Fibroblast of pulmonary artery (primary cell): ENCODE data around the gene UBXN2A.
A peak's percentile ranks its signal among the peaks of the same experiment; 100 is the strongest.

Source experiments
- DNase-seq: peaks from one replicate; pipeline ENCODE4 v3.0.0-alpha.2; 2010; ENCODE audit warnings: low read depth
- H3K4me3 ChIP-seq: replicated peaks from 2 replicates; pipeline ENCODE4 v1.5.1; 2011; ENCODE audit warnings: low read depth, mild to moderate bottlenecking, control low read depth, low read length, moderate library complexity
- CTCF ChIP-seq: IDR thresholded peaks from 2 replicates; pipeline ENCODE4 v1.5.1; 2011; ENCODE audit warnings: mild to moderate bottlenecking, control low read depth, low read length, inconsistent platforms; ENCODE audit errors: missing control alignments

The UBXN2A gene

GRCh38 chr2:23924589-23925359 is 15.5 kb upstream of the UBXN2A start:
- DNase-seq = no peak
- TF ChIP-seq CTCF = no peak
- H3K4me3 ChIP-seq = peak overlapping the region; percentile 95

DNA sequence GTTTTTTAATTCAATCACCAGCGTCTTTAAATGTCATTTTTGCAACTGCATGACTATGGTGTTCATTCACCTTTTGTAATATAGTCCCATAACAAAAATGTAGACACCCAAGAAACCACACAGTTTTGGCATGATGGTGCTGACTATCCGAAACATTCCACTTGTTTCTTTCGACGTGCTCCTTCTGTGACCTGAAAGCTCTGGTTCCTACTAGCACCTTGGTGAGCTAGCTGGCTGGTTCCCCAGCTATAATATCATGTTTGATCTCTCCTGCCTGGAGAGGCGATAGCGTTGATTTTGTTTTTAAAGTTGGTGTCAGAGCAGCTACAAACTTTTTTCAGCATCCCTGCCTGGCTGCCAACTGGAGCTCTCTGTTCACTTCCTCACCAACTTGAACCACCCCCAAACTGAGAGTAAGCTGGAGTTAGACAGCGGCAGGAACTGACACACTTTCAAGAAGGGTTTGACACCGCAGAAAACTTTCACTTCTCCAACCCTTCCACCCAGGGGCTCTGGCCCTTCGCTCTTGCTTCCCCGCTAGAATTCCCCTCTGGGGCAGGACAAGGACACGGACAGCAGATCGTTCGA is 14.5 kb upstream of the UBXN2A start:
- TF ChIP-seq CTCF = no peak
- peak overlapping the region; percentile 95 for H3K4me3 ChIP-seq
- peak; percentile 64 for DNase-seq

- no peak for DNase-seq
- peak overlapping the region; percentile 95 for H3K4me3 ChIP-seq
These were observed 13.9 kb upstream of the UBXN2A start for GRCh38 chr2:23926290-23926749.

GRCh38 chr2:23926750-23927571 is 13.3 kb upstream of the UBXN2A start, which contains the start of gene ATAD2B:
Gene ATAD2B, minus strand, starts transcription at chr2:23927123. Its CDS starts 353 bp downstream, at chr2:23926770.
- peak; percentile 96 for DNase-seq
- H3K4me3 ChIP-seq = peak within 1 kb of the TSS; percentile 95
- peak; percentile 50 for TF ChIP-seq CTCF

More at GRCh38 chr2:23926290-23926749, 13.9 kb upstream of the UBXN2A start:
- TF ChIP-seq CTCF = no peak

DNA sequence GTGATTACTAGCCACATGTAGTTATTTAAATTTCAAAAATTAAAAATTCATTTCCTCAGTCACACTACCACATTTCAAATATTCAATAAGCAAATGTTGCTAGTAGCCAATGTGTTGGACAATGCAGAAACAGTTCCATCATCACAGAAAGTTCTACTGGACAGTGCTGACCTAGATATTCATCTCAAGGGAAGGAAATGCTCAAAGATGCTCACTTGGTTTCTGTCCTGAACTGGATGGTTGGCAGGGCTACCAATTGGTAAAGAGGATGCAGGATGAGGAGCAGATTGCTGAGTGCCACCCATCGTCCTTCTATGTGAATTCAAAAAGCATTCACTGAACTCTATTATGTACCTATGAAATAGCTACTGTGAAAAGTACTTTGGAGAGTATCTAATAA is 6.0 kb upstream of the UBXN2A start:
- TF ChIP-seq CTCF = no peak
- no peak for DNase-seq
- no peak overlapping the region for H3K4me3 ChIP-seq

DNA sequence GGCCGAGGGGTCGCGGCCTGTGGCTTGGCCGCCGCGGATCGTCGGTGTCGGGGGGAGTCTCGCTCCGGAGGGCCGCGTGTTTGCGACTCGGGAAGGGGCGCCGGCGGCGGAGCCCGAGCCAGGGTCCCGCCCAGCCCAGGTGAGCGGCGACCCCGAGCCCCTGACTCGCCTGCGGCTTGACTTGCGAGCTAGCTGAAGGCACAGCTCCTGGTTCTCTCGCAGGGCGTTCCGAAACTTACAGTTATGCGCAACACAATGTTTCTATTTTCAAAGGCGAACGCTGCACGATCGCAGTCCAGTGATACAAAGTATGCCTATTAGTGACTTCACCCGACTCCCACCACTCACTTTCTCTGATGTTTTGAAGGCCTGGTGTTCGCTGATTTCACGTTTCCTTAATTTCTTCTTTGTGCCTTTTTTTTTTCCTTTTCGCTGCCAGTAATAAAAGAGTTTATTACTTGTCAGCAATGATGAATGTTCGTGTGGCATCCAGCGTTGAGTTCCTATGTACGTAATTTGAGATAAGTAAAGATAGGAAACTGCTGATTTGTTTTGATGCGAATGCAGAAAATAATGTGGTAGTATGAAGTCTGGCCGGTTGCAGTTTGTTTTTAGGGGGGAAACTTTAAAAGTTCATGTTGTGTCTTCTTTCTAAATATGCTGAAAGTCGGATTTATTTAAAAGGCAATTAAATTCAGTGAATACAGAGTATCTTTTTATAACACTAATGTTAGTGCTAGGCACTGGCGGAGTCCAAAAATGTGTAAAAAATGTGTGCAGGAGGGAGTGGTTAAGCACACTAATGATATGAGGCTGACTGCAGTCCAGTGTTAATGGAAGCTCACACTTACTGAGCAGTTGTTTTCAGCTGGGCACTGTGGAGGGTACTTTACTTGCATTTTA is 706 bp downstream of the UBXN2A start:
- no peak for TF ChIP-seq CTCF
- peak overlapping the region; percentile 81 for H3K4me3 ChIP-seq
- DNase-seq = peak; percentile 54
